ENCODE results near the gene VPS25. TPM values are rescaled to one million over a fixed set of nuclear protein-coding genes. Genes with fewer than 3 reads are reported as not detected.

Gene VPS25
- polyA plus RNA-seq, 3 donors: 71.3 to 125 (median 104) TPM

GRCh38 chr17:42791948-42792347, 18.7 kb downstream of the VPS25 start:
- H3K4me2 ChIP-seq (replicated peaks; ENCODE audit: extremely low read depth, low read length, poor library complexity, severe bottlenecking): no peak overlapping the region
- TF ChIP-seq CTCF (IDR thresholded peaks at IDR 0.05): no peak
- Mint-ChIP-seq H3K9me3 (peaks cover 0 to 2% (median 0%) of the 10 kb centered on the region in 7 donors), H3K4me3 (no peak overlapping the region), H3K4me1 (peaks cover 14% of the 10 kb centered on the region), H3K27ac (no peak overlapping the region), H3K36me3 (peaks cover 11 to 13% of the 10 kb centered on the region in 2 donors), H3K27me3 (ENCODE audit: low read depth in 3 of 3) (peaks cover 26 to 36% (median 27%) of the 10 kb centered on the region in 3 donors)
- no CpG with 5 or more reads among the region's 2 CpGs for WGBS (ENCODE audit: insufficient coverage)
- peaks cover 0 to 4% of the 10 kb centered on the region in 2 donors for H3K36me3 ChIP-seq (replicated peaks in 1 of 2; ENCODE audit: control insufficient read depth in 1 of 2, insufficient read depth in 2 of 2, low read length in 2 of 2)
- H3K4me1 ChIP-seq (ENCODE audit: control insufficient read depth in 1 of 2, insufficient read depth in 2 of 2, low read length in 2 of 2): peaks cover 0 to under 1% of the 10 kb centered on the region in 2 donors
- DNase-seq: no peak
- H3K4me3 ChIP-seq (replicated peaks in 1 of 3; ENCODE audit: low read depth in 2 of 3, low read length in 3 of 3): no peak overlapping the region
- no peaks in the 10 kb centered on the region for H3K79me2 ChIP-seq (ENCODE audit: insufficient read depth, low read length)
- H3K27me3 ChIP-seq (ENCODE audit: control insufficient read depth in 2 of 2, insufficient read depth in 2 of 2, low read length in 2 of 2): peaks cover under 1 to 13% of the 10 kb centered on the region in 2 donors
- H3K27ac ChIP-seq (ENCODE audit: low read depth in 1 of 2, low read length in 2 of 2): no peak overlapping the region
- no peak overlapping the region for H2AFZ ChIP-seq (ENCODE audit: insufficient read depth, low read depth, low read length, poor library complexity, severe bottlenecking)
- no peak overlapping the region for H3K9ac ChIP-seq (ENCODE audit: insufficient read depth, low read length, poor library complexity, severe bottlenecking)
- no peaks in the 10 kb centered on the region for H4K20me1 ChIP-seq (ENCODE audit: insufficient read depth, low read length)
- no peaks in the 10 kb centered on the region for H3K9me3 ChIP-seq (replicated peaks in 1 of 2; ENCODE audit: control insufficient read depth in 1 of 2, insufficient read depth in 1 of 2, low read length in 2 of 2)
- intact Hi-C loops (cut with micrococcal nuclease): no loop called here

GRCh38 chr17:42792545-42792944, 19.3 kb downstream of the VPS25 start:
- H3K4me1 ChIP-seq (ENCODE audit: control insufficient read depth in 1 of 2, insufficient read depth in 2 of 2, low read length in 2 of 2): peaks cover 2 to 7% of the 10 kb centered on the region in 2 donors

More at GRCh38 chr17:42792545-42792944, 19.3 kb downstream of the VPS25 start:
- no peaks in the 10 kb centered on the region for H4K20me1 ChIP-seq (ENCODE audit: insufficient read depth, low read length)
- no peak overlapping the region for H3K27ac ChIP-seq (ENCODE audit: low read depth in 1 of 2, low read length in 2 of 2)
- H3K4me2 ChIP-seq (replicated peaks; ENCODE audit: extremely low read depth, low read length, poor library complexity, severe bottlenecking): no peak overlapping the region
- WGBS (ENCODE audit: insufficient coverage): 96% methylated on average over 3 of the region's 5 CpGs
- no peak for TF ChIP-seq CTCF (IDR thresholded peaks at IDR 0.05)
- H3K36me3 Mint-ChIP-seq: peaks cover 11 to 16% of the 10 kb centered on the region in 2 donors
- H3K27me3 Mint-ChIP-seq (ENCODE audit: low read depth in 3 of 3): peaks cover 20 to 30% (median 23%) of the 10 kb centered on the region in 3 donors
- DNase-seq: no peak
- H3K79me2 ChIP-seq (ENCODE audit: insufficient read depth, low read length): peaks cover 2% of the 10 kb centered on the region
- peaks cover 0 to 7% of the 10 kb centered on the region in 2 donors for H3K27me3 ChIP-seq (ENCODE audit: control insufficient read depth in 2 of 2, insufficient read depth in 2 of 2, low read length in 2 of 2)
- H3K9me3 Mint-ChIP-seq: peaks cover 0 to 2% (median 0%) of the 10 kb centered on the region in 7 donors
- H3K36me3 ChIP-seq (replicated peaks in 1 of 2; ENCODE audit: control insufficient read depth in 1 of 2, insufficient read depth in 2 of 2, low read length in 2 of 2): peaks cover 0 to 6% of the 10 kb centered on the region in 2 donors
- intact Hi-C loops (cut with micrococcal nuclease): no loop called here
- no peak overlapping the region for H2AFZ ChIP-seq (ENCODE audit: insufficient read depth, low read depth, low read length, poor library complexity, severe bottlenecking)
- no peaks in the 10 kb centered on the region for H3K9me3 ChIP-seq (replicated peaks in 1 of 2; ENCODE audit: control insufficient read depth in 1 of 2, insufficient read depth in 1 of 2, low read length in 2 of 2)
- no peak overlapping the region for H3K4me3 Mint-ChIP-seq
- H3K9ac ChIP-seq (ENCODE audit: insufficient read depth, low read length, poor library complexity, severe bottlenecking): no peak overlapping the region
- no peak overlapping the region for H3K4me3 ChIP-seq (replicated peaks in 1 of 3; ENCODE audit: low read depth in 2 of 3, low read length in 3 of 3)
- peaks cover 16% of the 10 kb centered on the region for H3K4me1 Mint-ChIP-seq
- H3K27ac Mint-ChIP-seq: no peak overlapping the region

Data from CD14-positive monocyte (primary cell).